ENCODE results near the gene PEX12.

DNA sequence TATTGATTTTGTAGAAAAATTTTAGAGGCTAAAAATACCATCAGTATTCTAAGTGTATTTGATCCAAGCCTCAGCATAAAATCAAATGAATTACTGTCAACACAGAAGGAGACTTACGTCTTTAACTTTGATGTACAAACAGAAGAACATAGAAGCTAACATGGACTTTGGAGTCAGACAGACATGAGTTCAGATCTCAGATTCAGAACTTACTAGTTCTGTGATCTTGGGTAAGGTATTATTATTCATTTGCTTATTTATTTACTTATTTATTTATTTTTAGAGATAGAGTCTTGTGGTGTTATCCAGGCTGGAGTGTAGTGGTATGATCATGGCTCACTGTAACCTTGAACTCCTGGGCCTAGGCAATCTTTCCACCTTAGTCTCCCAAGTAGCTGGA is 36.9 kb downstream of the PEX12 start:
- TF ChIP-seq RARB (CRISPR knock-in tag; IDR thresholded peaks at IDR 0.05) (no peak), ZFP30 (CRISPR knock-in tag; IDR thresholded peaks at IDR 0.05) (no peak), TOX (CRISPR knock-in tag; IDR thresholded peaks at IDR 0.05; ENCODE audit: borderline replicate concordance) (no peak), TCF4 (CRISPR knock-in tag; IDR thresholded peaks at IDR 0.05; ENCODE audit: borderline replicate concordance) (no peak), SNAI2 (CRISPR knock-in tag; IDR thresholded peaks at IDR 0.05) (no peak), PPARA (CRISPR knock-in tag; IDR thresholded peaks at IDR 0.05; ENCODE audit: borderline replicate concordance) (no peak), ARNTL (CRISPR knock-in tag; IDR thresholded peaks at IDR 0.05; ENCODE audit: borderline replicate concordance, low read depth) (no peak), OSR1 (CRISPR knock-in tag; IDR thresholded peaks at IDR 0.05) (no peak), ESRRG (CRISPR knock-in tag; IDR thresholded peaks at IDR 0.05) (no peak)
- TF ChIP-seq, protein P1, sequence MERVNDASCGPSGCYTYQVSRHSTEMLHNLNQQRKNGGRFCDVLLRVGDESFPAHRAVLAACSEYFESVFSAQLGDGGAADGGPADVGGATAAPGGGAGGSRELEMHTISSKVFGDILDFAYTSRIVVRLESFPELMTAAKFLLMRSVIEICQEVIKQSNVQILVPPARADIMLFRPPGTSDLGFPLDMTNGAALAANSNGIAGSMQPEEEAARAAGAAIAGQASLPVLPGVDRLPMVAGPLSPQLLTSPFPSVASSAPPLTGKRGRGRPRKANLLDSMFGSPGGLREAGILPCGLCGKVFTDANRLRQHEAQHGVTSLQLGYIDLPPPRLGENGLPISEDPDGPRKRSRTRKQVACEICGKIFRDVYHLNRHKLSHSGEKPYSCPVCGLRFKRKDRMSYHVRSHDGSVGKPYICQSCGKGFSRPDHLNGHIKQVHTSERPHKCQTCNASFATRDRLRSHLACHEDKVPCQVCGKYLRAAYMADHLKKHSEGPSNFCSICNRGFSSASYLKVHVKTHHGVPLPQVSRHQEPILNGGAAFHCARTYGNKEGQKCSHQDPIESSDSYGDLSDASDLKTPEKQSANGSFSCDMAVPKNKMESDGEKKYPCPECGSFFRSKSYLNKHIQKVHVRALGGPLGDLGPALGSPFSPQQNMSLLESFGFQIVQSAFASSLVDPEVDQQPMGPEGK (CRISPR knock-in tag; IDR thresholded peaks at IDR 0.05; ENCODE audit: borderline replicate concordance): no peak
- TF ChIP-seq, protein P2, sequence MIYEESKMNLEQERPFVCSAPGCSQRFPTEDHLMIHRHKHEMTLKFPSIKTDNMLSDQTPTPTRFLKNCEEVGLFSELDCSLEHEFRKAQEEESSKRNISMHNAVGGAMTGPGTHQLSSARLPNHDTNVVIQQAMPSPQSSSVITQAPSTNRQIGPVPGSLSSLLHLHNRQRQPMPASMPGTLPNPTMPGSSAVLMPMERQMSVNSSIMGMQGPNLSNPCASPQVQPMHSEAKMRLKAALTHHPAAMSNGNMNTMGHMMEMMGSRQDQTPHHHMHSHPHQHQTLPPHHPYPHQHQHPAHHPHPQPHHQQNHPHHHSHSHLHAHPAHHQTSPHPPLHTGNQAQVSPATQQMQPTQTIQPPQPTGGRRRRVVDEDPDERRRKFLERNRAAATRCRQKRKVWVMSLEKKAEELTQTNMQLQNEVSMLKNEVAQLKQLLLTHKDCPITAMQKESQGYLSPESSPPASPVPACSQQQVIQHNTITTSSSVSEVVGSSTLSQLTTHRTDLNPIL (CRISPR knock-in tag; IDR thresholded peaks at IDR 0.05; ENCODE audit: low read depth): no peak
- TF ChIP-seq, protein P3, sequence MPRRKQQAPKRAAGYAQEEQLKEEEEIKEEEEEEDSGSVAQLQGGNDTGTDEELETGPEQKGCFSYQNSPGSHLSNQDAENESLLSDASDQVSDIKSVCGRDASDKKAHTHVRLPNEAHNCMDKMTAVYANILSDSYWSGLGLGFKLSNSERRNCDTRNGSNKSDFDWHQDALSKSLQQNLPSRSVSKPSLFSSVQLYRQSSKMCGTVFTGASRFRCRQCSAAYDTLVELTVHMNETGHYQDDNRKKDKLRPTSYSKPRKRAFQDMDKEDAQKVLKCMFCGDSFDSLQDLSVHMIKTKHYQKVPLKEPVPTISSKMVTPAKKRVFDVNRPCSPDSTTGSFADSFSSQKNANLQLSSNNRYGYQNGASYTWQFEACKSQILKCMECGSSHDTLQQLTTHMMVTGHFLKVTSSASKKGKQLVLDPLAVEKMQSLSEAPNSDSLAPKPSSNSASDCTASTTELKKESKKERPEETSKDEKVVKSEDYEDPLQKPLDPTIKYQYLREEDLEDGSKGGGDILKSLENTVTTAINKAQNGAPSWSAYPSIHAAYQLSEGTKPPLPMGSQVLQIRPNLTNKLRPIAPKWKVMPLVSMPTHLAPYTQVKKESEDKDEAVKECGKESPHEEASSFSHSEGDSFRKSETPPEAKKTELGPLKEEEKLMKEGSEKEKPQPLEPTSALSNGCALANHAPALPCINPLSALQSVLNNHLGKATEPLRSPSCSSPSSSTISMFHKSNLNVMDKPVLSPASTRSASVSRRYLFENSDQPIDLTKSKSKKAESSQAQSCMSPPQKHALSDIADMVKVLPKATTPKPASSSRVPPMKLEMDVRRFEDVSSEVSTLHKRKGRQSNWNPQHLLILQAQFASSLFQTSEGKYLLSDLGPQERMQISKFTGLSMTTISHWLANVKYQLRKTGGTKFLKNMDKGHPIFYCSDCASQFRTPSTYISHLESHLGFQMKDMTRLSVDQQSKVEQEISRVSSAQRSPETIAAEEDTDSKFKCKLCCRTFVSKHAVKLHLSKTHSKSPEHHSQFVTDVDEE (CRISPR knock-in tag; IDR thresholded peaks at IDR 0.05): no peak

Data from SK-N-SH treated with all-trans-retinoic acid at 6 μM for 48 hours (cell line).